Stimulated activated CD8-positive, alpha-beta memory T cell treated with anti-CD3 and anti-CD28 coated beads, Interleukin-4, amount 100 ng/mL, for 4 hours (primary cell): ENCODE results near the gene RNF144B.
"Not testable (repeated sequence)": the region's sequence is repeated elsewhere in the genome, so short reads cannot be mapped to it uniquely, and the experiment has no call there.

Experiments used
- DNase-seq, 2 donors: peaks; one replicate each; pipeline ENCODE4 v3.0.0-alpha.2; 2020; ENCODE audit warnings: low read depth in 2 of 2, low spot score in 1 of 2

The RNF144B gene

DNA sequence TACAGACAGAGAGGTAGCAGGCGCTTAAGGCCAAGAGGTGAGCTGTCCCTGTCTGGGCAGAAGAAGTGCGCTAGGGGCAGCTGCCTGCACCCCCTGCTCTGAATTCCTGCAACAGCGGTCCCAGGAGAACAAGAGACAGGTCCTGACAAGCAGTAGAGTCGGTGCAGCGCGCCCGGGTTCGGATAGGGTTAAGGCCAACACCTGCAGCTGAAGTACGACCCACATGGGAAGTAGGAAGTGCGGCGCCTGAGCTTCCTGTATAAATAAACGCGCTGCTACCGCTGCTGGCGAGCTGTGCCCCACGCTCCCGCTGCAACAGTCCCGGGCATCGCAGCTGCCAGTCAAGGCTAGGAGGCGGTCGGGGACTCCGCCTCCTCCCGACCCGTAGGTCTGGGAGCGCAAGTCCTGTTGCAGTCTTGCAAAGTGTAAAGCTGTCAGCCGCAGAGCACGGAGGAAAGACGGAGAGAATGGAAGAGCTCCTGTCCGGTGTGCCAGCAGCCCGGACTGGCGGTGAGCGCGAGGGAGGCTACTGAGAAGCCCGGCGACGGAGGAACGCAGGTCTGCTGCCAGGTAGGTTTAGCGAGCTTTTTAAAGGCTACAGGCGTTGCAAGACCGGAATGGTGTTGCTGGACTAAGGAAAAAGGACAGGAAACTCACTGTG lies at the start of gene RNF144B:
Gene RNF144B (plus strand): TSS at position 290 of the 661 bp plus-strand sequence. CDS start 12,185 bp downstream, outside the sequence.
- peak; percentile 28 to 35 for DNase-seq

DNA sequence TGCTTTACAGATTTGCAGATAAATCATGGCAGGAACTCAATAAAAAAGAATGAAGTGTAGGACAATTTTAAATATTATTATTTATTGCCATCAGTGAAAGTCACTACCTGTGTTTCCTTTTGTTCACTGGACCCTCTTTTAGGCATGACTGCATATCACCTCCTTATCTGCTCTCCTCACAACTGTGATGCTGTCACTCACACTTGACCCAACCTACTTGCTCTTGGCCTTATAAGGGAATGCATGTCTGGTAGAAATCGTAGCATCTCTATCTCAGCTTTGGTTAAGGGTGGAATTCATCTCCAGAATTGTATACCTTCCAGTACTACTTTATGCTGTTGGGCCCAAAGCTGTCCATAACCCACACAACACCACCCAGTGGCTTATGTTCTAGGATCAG lies 47.6 kb upstream of the RNF144B start:
- DNase-seq, result no peak

DNA sequence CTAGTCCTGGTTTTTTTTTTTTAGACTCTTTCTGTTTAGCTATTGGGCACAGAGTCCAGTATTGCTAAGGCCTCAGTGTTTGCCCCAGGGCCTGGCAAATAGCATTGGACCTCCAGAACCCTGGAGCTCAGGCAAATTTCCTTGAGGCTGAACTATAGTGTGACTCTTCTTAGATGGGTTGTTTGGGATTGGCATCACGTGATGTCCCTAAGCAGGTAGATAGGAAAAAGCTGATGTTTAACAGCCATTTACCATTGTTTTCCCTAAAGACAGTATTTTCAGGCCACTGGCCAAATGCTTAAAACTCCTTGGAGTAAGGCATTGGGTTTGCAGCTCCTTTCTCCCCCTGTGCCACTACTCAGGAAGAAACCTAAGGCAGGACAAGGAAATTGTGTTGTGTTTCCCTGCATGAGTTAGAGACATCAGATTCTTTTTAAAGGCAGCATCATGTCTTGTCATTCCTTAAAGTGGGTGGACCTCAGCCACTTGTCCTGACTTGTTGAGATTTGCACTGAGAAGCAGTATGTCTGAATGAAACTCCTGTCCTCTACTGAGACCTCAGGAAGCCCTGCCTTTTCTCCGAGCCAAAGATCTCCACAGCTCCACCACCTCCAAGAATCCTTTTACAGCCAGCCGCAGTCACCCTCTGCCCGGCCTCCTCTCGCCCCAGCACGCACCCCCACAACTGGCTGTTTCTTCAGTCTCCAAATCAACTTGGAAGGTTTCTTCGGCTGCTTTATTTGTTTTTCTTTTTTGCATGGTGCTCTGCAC lies 46.2 kb upstream of the RNF144B start:
- DNase-seq, result no peak

DNA sequence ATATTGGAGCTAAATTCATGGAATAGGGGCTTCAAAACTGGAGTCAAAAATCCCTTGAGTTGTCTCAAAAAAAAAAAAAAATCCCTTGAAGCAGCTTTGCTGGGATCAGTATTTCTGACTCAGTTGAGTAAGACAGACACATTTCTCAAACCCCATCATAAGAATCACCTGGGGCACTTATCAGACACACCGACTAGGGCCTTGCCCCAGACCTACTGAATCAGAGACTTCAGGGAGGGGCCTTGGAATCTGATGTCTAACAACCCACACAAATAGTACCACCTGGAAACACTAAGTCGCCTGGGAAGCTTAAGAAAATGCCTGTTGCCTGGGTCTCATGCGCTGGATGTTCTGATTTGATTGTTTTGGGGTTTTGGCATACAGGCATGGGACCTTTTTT lies 44.9 kb upstream of the RNF144B start:
- no peak for DNase-seq

DNA sequence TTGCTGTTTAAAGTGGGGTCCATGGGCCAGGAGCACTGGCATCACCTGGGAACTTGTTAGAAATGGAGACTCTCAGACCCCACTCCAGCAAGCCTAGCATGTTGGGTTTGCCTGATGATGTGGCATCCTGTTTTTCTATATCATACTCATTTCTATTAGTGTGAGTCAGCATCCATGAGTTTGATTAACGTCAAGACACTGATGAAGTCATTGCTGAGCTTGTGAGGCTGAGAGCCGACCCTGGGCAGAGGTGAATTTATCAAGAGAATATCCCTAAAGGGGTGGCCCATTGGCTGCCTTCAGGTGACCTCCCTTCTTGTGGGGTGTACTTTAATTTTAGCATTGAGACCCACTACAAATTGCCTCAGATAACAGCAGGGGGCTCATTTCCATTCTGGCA lies 43.4 kb upstream of the RNF144B start:
- DNase-seq, result no peak

DNA sequence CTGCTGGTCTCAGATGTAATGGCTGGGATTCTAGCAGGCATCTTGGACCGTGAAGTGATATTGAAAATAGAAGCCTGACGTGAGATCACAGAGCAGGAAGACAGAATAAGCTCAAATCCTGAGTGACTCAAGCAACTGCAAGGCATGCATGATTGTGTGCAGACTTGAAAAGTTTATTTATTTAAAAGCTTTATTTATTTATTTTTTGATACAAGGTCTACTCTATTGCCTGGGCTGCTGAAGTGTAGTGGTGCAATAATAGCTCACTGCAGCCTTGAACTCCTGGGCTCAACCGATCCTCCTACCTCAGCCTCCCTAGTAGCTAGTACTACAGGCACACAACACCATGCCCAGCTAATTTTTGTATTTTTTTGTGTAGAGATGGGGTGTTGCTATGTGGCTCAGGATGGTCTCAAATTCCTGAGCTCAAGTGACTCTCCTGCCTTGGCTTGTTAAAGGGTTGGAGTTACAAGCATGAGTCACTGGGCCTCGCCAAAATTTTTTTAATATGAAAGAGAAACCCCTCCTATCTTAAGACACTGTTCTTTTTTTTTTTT lies 40.1 kb upstream of the RNF144B start:
- DNase-seq, result no peak

DNA sequence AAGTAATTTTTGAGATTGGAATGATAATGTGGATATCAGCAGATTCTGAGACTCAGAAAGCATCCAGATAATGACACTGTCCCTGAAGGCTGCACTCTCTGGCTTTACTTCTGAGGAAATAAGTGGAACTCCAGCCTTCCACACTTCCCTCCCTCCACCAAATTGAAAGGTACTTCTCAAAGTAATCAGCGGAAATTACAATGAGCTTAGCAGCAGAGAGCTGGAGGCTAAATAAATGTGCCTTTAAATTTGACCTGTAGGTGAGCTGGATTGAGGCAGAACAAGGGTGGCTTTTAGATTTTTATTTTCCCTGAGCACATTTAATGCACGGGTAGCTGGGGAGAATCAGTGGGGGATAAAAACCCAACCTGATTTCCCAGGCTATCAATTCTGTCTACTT lies 39.3 kb upstream of the RNF144B start:
- no peak for DNase-seq

DNA sequence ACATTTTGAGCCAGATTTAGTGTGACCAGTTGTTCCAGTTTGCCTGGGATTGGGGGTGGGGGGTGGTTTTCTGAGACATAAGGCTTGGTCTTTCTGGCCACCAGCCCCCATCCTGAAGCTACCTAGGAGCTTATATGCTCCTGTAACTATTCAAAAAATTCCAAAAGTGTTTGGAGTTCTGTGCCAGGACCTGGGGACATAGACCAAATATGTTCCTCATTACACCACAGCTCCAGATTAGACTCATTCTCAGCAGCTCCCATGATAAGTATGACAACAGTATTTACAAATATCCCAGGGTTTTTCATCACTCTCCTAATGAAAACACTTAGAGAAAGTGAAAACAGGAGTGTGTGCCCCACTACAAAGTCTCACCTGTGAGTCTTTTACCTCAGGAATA lies 37.8 kb upstream of the RNF144B start:
- no peak for DNase-seq

DNA sequence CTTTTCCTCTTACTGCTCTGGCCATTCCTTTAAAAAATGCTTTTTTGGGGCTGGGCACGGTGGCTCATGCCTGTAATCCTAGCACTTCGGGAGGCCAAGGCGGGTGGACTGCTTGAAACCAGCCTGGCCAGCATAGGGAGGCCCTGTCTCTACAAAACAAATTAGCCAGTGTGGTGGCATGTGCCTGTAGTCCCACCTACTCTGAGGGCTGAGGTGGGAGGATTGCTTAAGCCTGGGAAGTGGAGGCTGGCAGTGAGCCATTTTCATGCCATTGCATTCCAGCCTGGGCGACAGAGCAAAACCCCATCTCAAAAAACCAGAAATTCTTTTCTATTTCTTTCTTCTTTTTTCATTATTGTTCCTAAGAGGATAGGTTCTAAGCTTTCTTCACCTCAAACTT lies 36.9 kb upstream of the RNF144B start:
- DNase-seq, result no peak

DNA sequence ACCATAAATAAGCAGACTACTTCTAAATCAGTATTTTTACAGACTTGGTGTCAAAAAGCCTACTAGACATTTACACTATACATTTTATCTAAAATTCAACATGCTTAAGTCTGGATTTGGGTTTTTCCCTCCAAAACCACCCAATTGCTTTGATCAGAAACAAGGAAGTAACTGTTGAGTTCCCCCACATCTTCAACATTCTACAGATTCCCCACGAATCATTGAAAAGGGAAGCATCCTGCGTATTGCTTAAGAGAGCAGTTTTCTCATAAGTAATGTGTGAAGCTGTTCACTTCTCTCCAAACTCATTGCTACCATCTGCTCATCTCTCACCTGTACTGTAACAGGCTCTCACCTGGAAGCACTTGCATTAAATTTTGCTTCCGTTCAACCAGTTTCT lies 36.4 kb upstream of the RNF144B start:
- DNase-seq, result no peak

DNA sequence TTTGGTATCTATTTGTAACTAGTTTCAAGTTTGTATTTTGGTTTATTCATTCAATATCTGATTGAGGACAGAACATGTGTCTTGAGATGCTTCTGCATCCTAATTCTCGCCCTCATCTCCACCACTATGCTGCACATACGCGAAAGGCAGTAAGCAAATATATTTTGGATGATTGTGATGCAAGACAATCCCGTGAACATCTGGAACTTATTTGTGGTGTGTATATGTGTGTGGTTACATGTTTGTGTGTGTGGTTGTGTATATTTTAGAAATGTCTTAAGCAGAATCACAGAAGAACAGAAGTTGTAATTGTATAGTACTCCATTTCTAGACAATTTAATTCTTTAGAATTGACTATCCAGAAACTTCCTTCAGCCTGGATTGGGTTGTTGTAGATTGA lies 35.1 kb upstream of the RNF144B start:
- no peak for DNase-seq

DNA sequence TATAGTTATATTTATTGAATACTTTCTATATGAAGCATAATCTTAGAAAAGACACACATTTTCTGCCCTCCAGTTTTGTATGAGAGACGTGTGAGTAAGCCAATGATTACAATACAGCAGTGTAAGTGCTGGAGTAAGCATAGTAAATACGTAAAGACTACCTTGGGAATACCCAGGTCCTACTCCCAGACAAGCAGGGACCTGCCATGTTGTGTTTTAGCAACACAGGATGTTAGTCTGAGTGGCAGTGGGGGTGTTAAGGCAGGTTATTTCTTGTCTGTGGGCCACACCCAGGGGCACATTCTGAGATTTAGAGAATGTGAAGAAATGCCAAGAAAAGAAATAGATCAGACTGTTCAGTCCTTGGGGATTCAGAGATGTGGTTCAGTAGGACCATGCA lies 34.3 kb upstream of the RNF144B start:
- no peak for DNase-seq

DNA sequence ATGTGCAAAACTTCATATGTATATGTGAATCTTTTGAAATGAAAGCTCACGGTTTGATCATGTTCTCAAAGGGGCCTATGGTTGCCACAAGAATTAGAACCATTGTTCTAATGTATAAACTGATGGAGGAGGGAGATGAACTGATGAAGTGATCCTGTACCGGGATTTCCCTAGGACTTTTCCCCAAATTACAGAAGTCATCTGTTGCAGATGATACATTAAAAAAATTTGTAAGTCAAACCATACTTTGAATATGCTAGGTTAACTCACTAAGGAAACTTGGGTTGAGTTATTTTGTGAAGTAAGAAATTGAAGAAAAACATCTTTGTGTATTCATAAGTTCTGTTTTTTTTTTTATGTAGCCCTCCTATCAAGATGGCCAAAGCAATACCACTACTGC lies 33.9 kb upstream of the RNF144B start:
- no peak for DNase-seq

DNA sequence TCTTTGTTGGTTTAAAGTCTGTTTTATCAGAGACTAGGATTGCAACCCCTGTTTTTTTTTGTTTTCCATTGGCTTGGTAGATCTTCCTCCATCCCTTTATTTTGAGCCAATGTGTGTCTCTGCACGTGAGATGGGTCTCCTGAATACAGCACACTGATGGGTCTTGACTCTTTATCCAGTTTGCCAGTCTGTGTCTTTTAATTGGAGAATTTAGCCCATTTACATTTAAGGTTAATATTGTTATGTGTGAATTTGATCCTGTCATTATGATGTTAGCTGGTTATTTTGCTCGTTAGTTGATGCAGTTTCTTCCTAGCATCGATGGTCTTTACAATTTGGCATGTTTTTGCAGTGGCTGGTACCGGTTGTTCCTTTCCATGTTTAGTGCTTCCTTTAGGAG lies 29.6 kb upstream of the RNF144B start:
- not testable (repeated sequence) for DNase-seq

DNA sequence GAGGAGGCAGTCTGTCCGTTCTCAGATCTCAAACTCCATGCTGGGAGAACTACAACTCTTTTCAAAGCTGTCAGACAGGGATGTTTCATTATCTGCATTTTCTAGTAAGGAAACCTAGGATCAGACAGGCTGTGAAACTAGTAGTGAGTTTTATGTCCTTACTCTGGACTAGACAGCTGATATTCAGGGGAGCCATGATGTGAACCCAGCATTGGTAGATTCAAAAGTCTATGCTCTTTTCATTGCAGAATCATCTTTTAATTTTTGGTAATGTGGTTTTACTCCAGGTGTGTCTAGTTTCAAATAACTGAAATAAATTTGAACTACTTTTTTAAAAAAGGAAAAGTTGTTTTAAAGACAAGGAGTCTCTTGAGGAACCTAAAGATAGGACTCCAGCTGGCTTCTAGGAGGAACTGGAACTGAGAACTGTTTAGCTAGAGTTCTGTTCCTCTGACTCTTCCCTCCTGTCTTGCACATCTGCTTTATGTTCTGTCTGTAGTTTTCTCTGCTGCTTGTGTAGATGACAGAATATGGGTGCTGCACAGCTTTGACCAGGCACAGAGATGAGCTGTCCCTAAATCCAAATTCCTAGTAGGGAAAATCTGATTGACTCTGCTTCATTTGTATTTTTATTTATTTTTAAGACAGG lies 27.8 kb upstream of the RNF144B start:
- no peak for DNase-seq

DNA sequence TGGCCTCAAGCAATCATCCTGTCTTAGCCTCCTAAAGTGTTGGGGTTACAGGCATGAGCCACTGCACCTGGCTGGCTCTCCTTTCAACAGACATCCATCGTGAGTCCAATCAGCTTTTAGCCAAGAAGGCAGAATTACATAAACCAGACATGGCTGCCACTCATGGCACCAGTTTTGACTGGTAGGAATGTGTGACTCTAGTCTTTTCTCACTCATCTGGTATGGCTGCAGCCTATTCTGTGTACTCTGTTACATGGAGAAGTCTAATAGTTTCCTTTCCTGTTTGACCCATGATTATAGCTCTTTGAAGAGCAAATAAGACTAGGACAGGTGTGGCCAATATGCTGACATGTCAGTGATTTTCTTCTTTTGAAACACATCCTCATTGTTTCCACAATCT lies 27.0 kb upstream of the RNF144B start:
- DNase-seq, result no peak

DNA sequence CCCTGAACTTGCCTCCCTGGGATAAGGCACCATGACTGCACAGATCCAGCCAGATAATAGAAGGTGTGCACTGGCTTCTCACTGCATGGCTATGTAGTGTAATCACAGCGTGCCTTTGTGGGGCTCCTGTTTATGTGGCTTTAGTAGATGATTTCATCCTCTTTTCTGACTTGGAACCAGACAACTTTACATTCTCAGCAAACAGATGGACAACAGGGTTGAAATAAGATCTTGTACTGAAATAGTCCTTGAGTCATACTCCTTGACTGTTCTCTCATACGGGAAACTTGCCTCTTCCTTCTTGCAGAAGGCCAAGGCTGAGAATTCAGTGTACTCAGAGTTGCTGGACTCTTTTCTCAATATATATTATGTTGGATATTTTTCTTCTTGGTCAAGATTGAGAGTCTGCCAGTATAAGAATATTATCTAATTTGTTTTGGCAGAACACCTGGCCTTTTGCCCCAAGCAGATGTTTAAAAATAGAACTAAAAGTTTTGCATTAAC lies 25.0 kb upstream of the RNF144B start:
- DNase-seq, result no peak

DNA sequence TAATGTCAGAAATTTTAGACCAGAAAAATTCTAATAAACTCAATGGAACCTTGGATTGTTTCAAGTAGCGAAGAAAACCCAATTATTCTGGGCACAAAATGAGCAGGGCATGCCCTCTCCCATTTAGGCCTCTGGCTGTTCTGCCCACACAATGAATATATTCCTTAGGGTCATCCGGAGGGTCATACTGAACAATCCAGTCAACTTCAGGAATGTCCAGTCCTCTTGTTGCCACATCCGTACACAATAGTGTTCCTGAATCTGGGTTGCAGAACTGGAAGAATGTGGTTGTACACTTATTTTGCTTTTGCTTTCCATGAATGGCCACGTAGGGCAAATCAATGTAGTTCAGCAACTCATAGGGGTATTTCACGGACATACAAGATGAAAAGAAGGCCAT lies 23.4 kb upstream of the RNF144B start:
- DNase-seq, result no peak

DNA sequence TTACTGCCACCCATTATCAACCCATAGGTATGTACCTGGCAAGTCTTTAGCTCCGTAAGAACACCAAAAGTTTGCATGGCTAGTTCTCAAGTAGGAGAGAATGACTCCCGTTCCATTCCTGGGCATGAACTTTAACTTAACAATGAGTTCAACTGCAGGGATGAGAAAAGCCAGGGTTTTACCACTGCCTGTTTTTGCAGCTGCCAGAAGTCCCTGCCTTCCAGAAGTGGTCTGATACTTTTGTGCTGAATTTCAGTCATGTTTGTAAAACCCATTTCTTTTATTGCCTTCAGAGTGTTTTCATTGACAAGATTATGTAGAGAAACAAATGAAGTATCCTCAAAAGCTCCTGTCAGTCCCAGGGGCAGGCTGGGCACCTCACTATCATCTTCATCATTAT lies 22.6 kb upstream of the RNF144B start:
- not testable (repeated sequence) for DNase-seq

DNA sequence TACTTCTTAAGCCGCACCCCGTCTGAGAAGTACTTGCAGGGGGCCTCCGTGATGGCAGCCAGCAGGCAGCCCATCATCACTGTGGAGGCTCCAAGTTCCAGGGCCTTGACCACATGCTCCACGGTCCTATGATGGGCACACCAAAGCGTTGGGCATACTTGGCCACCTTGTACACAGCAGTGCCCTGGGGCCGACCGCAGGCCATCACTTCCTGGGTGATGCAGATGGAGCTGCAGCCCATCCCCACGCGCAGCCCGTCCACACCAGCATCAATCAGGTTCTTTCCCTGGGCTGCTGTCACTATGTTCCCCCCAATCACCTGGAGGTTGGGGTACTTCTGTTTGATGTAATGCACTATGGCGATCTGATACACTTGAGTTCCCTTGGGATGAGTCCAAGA lies 19.8 kb upstream of the RNF144B start:
- DNase-seq, result no peak

DNA sequence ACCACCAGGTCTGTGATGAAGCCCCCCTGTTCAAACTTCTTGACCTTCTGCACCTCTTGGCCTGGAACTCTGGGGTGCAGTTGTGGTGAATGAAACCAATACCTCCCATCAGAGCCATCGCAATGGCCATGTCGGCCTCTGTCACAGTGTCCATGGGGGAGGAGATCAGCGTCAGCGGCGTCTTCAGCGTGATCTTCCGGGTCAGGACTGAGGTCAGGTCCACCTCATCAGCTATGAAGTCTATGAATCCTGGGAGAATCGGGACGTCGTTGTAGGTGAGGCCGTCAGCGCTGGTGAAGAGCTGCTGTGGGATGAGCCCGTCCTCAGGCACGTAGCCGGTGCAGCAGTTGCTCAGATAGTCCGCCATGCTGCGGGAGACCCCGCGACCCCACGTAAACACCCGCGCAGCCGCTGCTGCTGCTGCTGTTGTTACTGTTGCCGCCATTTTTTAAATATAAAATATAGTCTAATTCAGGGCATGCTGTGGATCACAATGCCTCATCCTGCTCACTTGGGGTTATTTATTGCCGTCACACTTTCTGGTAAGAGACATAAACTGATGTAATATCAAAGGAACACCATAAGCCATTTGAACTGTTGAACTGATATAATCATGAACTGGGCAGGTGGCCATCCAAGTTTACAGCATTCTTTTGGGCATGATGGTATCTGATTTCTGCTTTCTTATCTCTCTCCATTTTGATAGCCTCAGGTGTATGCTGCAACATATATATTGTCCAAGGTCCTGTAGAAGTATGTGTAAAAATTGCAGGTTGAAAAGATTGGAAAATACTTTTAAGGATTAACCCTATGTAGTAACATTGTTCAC lies 18.7 kb upstream of the RNF144B start:
- DNase-seq, result no peak
